GM12892 (cell line): ENCODE measurements around the gene MAGEA3.
A peak's percentile ranks its signal among the peaks of the same experiment; 100 is the strongest.
"Not testable (repeated sequence)": the region's sequence is repeated elsewhere in the genome, so short reads cannot be mapped to it uniquely, and the experiment has no call there.

Source experiments
- DNase-seq: peaks from one replicate; pipeline ENCODE4 v3.0.0; 2011; ENCODE audit not compliant: insufficient read length
- FAIRE-seq: peaks from 2 replicates; lab custom pipeline; 2011; peaks lifted over from hg19 to GRCh38; lab: Jason Lieb, UNC
- POLR2A ChIP-seq: IDR thresholded peaks from 2 replicates; pipeline ENCODE4 v1.6.1; 2011; ENCODE audit warnings: low read depth, low read length, control low read depth
- POLR2AphosphoS5 ChIP-seq: IDR thresholded peaks from 2 replicates; pipeline ENCODE4 v1.6.1; 2011; ENCODE audit warnings: low read depth, low read length, control low read depth
- TAF1 ChIP-seq: IDR thresholded peaks from 2 replicates; pipeline ENCODE4 v1.6.1; 2011; ENCODE audit warnings: low read depth, mild to moderate bottlenecking, control low read depth, low read length, borderline replicate concordance

MAGEA3 gene

DNA sequence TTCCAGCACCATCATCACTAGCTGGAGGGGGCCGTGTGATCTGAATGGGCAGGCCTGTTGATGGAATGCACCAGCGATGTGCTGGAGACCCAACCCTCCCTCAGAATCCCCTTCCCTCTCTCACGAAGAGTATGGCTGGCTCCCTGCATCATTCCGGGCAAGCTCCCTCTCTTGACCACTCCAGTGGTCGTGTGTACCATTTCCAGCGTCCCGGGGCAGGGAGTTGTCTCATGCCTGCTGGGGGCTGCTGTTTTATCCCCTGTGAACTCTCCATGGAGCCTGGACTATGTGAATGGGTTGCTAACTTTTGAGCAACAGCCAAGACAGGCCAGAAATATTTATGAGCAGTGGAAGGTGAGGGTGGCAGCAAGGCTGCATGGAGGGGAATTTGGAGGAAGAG, 26.8 kb downstream of the MAGEA3 start:
- TF ChIP-seq POLR2A (no peak), POLR2AphosphoS5 (no peak), TAF1 (no peak)
- FAIRE-seq (no peak), DNase-seq (no peak)

- TF ChIP-seq POLR2A (no peak), TAF1 (no peak), POLR2AphosphoS5 (no peak)
- FAIRE-seq: no peak
- no peak for DNase-seq
Measured at GRCh38 chrX:152733261-152733975, 34.8 kb downstream of the MAGEA3 start, which contains the start of the genes CSAG1 and MAGEA12. Gene CSAG1 (minus strand): TSS chrX:152733721. CDS start chrX:152732460, 1,261 bp downstream. Gene MAGEA12 (plus strand): TSS chrX:152733757. CDS start chrX:152736162, 2,405 bp downstream.

- not testable (repeated sequence) for FAIRE-seq, DNase-seq
Measured at GRCh38 chrX:152734143-152734858, 35.7 kb downstream of the MAGEA3 start.

DNA sequence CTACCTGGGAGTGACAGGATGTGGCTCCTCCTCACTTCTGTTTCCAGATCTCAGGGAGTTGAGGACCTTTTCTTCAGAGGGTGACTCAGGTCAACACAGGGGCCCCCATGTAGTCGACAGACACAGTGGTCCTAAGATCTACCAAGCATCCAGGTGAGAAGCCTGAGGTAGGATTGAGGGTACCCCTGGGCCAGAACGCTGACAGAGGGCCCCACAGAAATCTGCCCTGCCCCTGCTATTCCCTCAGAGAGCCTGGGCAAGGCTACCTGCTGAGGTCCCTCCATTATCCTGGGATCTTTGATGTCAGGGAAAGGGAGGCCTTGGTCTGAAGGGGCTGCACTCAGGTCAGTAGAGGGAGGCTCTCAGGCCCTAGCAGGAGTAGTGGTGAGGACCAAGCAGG, 36.5 kb downstream of the MAGEA3 start:
- FAIRE-seq: no peak
- TF ChIP-seq POLR2A (no peak), POLR2AphosphoS5 (no peak), TAF1 (no peak)
- no peak for DNase-seq

GRCh38 chrX:152735860-152736511, 37.4 kb downstream of the MAGEA3 start:
- FAIRE-seq (no peak), DNase-seq (no peak)
- TF ChIP-seq POLR2AphosphoS5: no peak
- no peak for TF ChIP-seq POLR2A
- TF ChIP-seq TAF1: no peak

GRCh38 chrX:152736528-152736927, 37.9 kb downstream of the MAGEA3 start:
- not testable (repeated sequence) for DNase-seq
- peak; percentile 30 for FAIRE-seq

- no peak for DNase-seq
- no peak for FAIRE-seq
- TF ChIP-seq TAF1 (no peak), POLR2A (no peak), POLR2AphosphoS5 (no peak)
Measured at GRCh38 chrX:152738560-152738959, 40.0 kb downstream of the MAGEA3 start.
